Pons (tissue), 1 donor: ENCODE measurements around the gene MYCBPAP.

ENCODE experiments used
- DNase-seq: peaks from one replicate; pipeline ENCODE4 v3.0.0-alpha.2; 2016; ENCODE audit warnings: low spot score

Gene MYCBPAP

DNA sequence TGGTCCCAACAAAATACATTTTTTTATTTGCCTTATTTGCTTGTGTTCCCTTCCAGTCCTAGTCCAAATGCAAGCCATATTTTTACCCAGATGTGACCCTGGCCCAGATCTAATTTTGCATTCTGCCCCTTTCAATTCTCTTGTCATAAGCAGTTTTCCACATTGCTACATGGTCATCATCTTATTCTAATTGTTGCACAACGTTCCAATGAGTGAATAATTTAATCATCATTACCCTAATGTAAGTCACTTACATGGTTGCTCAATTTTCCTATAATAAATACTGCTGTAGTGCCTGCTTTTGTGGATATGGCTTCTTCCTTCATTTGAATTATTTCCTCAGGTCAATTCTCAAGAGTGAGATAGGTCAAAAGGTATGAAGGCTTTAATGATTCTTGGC, 16.7 kb upstream of the MYCBPAP start:
- no peak for DNase-seq

DNA sequence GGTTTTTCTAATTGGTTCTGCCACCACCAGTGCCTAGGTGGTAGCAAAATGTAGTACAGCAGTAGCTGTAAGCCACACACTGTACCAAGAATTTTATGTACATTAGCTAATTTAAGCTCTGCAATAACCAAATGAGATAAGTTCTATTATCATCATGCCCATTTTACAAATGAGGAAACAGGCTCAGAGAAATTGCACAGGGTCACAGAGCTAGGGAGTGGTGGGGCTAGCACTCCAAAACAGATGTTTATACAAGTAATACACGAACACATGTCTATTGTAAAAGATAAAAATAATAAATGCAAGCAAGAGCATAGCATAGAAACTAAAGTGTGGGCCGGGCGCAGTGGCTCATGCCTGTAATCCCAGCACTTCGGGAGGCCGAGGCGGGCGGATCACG, 16.0 kb upstream of the MYCBPAP start:
- no peak for DNase-seq

DNA sequence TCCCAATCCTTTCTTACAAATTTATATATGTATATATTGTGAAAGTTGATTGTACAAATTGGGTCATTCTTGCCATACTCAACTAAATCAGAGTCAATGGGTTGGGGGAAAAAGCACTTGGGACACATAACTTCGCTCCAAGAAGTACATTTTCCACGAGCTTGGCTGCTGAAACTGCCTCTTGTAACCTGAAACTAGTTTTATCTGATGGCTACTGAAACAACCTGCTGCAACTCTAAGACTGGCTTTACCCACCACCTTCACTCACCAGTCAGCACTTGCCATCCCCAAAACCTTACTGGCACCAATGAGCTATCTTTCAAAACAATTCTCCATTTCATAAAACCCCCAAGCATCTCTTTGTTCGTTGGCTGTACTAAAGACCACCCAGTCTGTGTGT, 14.5 kb upstream of the MYCBPAP start:
- no peak for DNase-seq

DNA sequence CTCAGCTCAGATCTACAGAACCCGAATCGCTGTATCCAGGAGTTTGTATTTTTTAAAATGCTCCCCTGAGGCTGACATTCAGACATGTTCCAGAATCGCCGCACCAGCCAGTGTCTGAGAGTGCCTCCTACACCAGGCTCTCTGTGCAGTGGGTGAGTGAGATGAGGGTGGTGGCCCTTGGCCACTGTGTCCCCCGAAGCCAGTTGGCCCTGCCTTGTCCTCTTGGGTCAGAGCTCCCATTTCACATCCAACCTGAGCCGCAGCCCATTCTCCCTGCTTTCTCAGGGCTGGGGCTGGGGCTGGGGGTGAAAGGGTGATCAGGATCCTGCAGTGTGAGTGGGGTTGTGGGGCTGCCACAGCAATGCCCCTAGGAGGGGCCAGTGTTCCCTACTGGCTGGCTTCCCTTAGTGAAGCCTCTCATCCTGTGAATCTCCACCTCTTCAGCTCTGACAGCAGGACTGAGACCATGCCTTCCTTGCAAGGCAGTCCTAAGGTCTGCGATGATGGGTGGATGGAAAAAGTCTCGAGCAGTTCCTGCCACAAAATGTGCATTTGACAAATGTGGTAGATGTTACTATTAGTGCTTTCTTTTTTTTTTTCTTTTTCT, 12.9 kb upstream of the MYCBPAP start:
- no peak for DNase-seq

DNA sequence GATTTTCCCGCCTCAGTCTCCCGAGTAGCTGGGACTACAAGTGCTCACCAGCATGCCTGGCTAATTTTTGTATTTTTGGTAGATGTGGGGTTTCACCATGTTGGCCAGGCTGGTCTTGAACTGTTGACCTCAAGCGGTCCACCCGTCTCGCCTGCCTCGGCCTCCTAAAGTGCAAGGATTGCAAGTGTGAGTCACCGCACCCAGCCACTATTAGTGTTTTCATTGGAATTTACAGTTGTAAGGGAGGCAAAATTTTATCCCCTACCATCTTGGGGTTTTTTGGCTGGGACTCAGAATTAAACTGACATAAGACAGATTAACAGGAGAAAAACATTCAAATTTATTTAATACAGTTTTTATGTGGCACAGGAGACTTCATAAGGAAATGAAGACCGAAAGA, 12.3 kb upstream of the MYCBPAP start:
- no peak for DNase-seq

DNA sequence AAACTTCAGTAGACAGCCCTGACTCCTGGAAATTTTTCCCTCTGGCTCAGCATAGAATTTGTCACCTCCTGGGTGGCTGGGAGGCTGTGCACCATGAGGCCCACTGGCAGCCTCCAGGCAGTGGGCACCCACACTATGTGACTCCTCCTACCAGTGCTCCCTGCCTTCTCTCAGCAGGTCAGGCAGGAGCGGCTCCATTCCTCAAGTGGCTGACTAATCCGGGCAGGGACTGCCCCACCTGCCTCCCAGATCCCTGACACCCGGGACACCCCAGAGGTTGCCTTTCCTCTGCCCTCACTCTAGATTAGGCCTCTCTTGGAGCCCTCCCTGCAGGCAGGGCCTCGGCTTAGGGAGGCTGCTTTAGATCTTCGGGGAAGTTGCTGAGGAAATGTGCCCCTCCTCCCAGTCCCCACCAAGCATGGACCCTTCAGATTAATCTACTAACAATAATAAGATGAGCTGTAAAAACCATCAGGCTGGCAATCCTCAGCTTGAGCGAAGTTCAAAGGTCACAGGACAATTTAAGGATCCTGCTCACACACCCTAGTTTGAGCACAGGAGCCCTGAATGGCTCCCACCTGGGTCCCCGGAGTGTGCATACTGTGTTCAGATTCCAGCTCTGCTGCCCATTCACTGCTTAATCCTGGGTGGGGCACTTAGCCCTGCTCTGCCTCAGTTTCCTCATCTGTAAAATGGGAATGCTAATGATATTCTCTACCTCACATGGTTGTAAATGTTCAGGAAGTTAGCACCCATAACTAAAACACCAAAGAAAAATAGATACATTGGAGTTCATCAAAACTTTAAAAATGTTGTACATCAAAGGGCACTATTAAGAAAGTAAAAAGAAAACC, 10.0 kb upstream of the MYCBPAP start:
- no peak for DNase-seq

DNA sequence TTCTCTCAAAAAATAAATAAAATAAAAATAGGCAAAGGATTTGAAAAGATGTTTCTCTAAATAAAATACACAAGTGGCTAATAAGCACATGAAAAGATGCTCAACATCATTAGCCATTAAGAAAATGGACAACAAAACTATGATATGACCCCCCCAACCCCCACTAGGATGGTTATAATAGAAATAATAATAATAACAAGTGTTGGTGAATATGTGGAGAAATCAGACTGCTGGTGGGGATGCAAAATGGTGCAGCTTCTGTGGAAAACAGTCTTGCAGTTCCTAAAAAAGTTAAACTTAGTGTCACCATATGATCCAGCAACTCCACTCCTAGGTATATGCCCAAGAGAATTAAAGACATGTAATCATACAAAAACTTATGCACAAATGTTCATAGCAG, 9.0 kb upstream of the MYCBPAP start:
- no peak for DNase-seq

DNA sequence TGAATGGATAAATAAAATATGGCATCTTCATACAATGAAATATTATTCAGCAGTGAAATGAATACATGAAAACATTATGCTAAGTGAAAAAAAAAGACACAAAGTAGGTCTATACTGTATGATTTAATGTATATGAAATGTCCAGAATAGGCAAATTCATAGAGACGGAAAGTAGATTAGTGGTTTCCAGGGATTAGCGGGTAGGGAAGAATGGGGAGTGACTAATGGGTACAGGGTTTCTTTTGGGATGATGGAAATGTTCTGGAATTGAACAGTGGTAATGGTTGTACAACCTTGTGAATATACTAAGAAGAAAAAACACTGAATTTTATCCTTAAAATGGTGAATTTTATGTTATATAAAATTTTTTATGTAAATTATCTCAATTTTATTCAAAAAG, 8.5 kb upstream of the MYCBPAP start:
- no peak for DNase-seq

DNA sequence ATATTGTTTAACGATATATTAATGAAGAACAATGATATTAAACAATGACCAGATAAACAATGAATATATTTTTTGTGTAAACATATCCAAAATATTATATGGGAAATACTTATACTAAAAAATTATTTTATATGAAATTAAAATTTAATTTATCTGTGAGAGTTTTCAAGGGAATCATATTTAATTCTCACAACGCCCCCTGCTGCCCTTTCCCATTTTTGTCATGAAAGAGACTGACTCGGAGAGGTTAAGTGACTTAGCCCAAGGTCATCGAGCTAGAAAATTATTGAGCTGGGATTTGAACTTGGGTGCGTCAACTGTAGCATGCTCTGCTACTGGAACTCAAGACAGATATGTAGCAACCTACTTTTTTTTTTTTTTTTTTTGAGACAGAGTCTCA, 7.2 kb upstream of the MYCBPAP start:
- DNase-seq, result no peak

DNA sequence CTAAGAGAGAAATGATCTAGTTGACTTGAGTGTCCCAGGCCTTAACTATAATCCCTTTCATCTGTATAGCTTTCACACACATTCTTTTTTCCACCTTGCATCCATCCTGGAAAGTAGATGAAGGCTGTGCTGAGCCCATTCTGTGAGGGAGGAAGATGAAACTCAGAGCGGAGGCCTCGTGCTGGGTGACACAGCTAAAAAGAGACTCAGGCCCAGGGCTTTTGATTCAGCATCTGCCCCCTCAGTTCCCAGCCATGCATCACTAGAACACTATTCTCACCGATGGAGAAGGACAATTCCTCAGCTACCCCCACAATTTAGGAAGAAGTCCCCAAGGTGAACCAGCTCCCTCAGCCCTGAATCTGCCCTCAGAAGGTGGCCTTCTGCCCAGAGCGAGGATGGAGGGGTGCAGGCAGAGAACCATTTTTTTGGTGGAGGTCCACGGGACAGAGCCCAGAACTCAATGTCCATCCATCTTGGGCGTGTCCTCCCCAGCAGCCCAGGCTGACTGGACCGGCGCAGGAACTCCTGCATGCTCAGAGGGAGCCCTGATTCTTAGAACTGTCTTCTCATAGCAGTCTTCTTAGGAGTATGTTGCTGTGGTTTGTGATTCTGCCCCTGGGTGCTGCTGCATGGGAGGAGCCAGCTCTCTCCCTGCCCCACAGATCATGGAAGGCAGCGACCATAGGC, 5.8 kb upstream of the MYCBPAP start:
- DNase-seq, result no peak

DNA sequence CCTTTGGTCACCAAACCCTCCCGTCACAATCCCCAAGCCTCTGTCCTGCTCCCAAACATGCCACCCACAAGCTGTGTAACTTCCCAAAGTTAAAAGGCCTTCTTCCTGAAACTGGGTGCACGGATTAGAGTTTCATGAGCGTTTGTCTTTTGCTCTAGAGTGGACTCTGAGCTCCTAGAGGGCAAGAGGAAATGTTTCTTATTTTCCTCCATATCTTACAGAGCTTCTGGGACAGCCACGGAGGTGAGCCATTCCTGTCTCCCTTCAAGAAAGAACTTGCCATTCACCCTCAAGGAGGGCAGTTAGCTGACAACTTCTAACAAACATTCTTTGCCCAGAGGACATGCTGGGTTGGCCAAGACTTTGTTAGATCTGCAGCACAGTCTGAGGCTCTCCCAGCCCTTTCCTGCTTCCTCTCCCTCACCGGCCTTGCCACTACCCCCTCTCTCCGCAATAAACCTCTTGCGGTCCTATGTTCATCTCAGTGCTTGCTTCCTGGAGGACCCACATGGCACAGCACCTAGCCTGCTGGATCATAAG, 2.6 kb upstream of the MYCBPAP start:
- DNase-seq, result no peak

DNA sequence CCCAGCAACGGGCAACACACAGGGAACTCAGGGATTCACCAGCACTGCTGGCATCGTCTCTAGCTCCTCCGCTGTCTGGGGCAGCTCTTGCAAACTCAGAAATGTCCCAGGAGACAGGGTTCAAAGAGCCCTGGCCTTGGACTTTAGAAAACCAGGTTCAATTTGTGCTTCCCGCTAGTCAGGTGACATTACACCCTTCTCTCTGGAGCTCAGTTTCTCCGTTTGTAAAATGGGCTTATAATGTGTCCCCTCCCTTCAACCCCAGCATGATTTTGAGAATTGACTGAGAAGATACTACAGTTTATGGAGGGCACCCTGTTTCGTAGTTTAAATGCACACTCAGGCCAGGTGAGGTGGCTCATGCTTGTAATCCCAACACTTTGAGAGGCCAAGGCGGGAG, 1.9 kb upstream of the MYCBPAP start:
- DNase-seq, result no peak

DNA sequence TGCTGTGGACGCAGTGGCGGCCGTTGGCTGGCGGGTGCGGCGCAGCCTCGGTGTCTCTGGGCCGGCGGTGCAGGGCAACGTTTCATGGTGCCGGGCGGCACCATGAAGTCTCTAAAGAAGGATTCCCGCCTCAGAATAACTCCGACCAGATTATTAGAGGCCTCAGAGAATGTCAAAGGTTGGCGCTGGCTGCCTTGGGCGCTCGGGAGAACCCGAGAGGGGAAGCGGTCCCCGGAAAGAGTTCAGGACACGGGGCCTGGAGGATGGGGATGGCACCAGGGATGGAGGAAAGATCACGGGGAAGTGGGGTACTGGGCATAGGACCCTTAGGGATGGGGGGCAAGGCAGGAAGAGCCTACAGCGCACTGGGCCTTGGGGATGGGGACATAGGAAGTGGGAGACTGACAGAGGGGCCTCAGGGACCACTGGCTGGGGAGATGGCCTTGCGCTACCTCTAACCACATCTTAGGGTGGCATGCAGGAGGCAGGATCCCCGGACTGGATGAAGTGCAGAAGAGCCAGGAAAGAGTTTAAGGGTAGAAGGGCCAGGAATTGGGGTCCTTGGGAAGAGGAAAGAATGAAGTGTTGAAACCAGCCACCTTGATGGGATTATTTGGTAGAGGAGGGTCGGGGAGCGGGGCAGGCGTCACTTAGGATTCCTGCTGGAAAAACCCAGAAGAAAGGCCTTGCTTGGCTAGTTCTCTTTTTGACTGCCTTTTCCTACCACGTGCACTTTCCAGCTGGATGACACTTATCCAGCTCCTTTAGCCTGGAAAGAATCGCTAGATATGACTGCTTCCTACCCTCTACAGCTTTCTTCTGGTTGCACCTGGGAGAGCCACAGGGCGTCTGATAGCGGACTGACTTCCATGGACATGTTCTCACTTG, 578 bp downstream of the MYCBPAP start:
- no peak for DNase-seq

DNA sequence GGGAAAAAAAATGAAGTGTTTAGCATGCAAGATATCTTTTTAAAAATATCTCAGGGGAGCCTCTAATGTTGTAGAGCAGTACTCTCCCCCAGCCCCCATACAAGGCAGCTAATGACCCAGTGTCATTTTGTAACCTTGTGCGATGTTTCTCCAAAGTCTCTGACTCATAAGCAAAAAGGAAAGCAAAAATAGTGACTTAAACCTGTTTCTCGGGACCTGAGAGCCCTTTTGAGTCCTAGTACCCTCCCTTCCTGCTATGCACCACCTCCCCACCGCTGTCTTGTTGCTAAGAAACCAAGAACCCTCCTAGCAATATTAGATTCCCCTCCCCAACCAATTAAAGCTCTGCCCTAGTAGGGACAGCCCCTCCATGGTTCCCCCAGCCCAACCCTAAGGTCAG, 2.8 kb downstream of the MYCBPAP start:
- no peak for DNase-seq

DNA sequence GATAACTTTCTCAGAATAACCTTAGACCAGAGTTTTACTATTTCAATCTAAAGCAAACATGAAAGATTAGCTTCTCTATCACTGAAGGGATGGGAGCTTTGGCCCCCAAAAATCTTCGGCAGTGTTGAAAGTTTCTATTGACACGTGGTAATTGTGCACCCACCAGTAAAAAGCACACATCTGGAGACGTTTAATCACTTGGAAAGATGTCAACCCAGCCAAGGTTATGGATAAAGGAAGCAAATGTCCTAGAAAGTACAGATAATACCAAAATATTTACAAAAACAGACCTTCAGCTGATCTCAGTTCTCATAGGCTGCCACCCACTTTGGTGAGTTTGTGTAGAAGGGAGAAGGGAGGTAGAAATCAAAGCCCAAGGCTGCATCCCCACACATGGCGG, 5.3 kb downstream of the MYCBPAP start:
- DNase-seq, result no peak

DNA sequence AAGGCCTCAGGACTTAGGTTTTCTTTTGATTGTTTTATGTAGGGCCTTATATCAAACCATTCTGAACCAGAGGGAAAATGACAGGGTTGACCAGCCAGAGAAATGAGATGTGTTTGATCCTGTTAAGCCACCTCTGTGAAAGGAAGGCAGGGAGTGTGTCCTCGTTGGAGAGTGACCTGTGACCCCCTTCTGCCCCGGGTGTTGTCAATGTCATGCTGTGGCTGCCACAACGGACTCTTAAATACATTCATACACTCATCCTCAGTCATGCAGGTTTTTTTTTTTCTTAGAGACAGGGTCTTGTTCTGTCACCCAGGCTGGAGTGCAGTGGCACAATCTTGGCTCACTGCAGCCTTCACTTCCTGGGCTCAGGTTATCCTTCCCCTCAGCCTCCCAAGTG, 6.1 kb downstream of the MYCBPAP start:
- no peak for DNase-seq

DNA sequence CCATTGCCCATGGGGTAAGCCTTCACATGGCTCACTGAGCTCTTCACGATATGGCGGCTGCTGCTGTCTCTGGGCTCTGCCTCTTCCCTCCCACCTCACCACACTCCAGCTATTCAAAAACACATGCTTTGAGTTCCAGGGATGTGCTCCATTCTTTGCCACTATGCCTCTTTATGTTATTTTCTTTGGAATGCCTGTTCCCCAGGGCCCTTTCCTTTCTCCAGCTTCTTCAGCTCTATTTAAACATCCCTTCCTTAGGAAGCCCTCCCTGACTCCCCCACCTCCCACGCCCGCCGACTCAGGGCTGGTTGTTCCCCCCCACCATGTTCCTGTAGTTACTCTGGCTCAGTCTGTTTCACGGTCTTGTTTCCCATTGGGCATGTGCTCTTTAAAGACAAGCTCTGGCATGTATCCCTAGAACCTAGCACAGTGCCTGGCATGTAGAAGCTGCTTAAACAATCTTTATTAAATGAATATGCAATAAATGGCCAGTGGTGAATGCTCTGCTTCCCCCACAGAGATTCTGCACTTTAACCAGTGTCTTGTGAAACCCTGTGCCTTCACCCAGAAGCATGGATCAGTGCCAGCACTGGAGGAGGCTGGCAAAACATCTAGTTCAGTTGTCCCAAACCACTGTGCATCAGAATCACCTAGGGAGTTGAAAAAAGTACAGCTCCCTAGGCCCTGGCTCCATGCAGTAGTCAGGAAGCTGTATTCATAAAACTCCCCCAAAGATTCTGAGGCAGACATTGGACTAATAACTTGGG, 6.9 kb downstream of the MYCBPAP start:
- DNase-seq, result no peak

DNA sequence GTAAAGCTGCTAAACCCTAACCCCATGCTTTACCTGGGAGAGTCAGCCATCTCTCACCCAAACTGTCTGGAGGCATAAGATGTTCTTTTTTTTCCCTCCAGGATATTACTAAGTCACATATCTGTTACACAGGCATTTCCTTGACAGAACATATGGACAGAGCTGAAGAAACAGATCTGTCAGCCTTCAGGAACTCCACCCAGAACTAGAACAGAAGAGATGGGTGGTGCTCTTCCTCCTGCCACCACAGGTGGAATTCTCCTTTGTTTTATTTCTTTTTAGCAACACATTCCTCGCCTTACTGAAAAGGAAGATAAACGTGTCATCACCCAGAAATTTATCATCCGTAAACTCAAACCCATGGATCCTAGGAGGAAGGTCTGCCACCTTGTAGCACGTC, 8.8 kb downstream of the MYCBPAP start:
- DNase-seq, result no peak

DNA sequence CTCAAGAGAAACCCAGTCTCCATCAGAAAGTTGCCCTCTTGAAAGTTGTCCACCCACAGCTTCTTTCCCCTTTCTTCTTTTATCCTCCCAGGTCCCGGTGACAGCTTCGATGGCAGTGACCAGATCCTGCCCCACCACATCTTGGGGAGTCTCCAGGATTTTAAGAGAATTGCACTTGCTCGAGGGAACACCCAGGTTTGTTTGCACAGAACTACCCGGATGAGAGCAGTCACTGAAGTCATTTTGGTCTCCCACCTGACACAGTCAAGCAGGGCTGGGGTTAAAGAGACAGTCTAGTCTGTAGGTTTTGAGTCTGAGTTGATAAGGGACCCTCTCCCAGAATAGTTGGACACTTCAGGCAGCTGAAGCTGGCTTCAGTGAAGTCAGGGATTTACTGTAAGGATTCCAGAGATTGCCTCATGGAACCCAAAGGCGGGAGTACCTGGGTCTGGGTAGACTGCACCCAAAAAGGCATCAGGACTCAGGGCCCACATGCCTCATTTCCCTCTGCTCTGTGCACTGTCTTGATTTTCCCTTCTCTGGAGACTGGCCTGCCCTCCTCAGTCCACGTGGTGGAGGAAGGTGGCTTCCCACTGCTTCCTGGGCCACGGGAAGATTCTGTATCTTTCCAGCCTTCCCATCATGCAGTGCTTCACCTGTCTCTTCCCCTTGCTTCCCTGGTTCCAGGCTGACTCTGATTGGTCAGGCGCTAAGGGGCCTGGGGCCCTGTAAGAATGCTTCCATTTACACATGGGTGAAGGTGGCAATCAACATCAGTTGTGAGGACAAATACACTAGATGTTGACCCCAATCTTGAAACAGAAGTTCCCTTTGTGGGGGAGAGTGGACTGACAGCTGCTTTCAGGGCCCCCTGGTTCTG, 9.5 kb downstream of the MYCBPAP start:
- no peak for DNase-seq

DNA sequence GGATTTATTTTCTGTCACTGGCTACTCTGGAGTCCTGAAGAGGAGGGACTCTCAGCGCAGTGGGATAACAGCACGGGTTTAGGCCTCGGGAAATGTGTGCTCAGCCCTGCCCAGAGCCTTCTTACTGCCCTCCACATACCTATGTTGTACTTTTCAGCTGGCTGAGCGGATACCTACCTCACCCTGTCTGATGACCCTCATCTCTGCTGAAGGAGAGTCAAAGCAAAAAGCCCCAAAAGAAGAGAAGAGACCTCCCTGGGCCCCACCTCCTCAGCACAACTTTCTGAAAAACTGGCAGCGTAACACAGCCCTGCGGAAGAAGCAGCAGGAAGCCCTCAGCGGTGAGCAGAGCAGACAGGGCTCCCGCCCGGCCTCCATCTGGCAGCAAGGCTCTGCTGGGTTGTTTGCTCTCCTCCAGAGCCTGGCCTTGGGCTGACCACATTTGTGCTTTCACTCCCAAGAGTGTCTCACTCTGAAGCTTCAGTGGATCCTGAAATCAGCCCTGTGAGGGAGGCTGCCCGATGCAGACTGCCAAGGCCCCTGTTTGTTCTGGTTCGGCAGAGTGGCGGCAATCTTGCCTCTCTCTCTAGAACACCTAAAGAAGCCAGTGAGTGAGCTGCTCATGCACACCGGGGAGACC, 10.3 kb downstream of the MYCBPAP start:
- DNase-seq, result no peak
